Esophagus muscularis mucosa (tissue), 4 donors: ENCODE data around the gene ANKRD17. TPM values are rescaled to one million over a fixed set of nuclear protein-coding genes. Genes with fewer than 3 reads are reported as not detected.

Source experiments
- DNase-seq: peaks from one replicate; pipeline ENCODE4 v3.0.0-alpha.2; 2017; ENCODE audit errors: extremely low spot score
- H3K27ac ChIP-seq, 4 donors: fragments of 200-600 bp; sonication (generic); replicated peaks in 1 of 4; 1 replicate in 3 of 4; 2 replicates in 1 of 4; pipeline ENCODE4 v1.5.1; 2016 to 2019; ENCODE audit warnings: mild to moderate bottlenecking in 1 of 4
- H3K27me3 ChIP-seq, 4 donors: fragments of 200-600 bp; sonication (generic); one replicate each; pipeline versions ENCODE4 v1.5.1 to v1.6.0; 2016 to 2019
- H3K36me3 ChIP-seq, 4 donors: fragments of 200-600 bp; sonication (generic); one replicate each; pipeline ENCODE4 v1.5.1; 2016 to 2019
- H3K4me1 ChIP-seq, 4 donors: fragments of 200-600 bp; sonication (generic); one replicate each; pipeline ENCODE4 v1.5.1; 2016 to 2019
- H3K4me3 ChIP-seq, 4 donors: fragments of 200-600 bp; sonication (generic); 1 replicate in 2 of 4; 2 replicates in 2 of 4; pipeline ENCODE4 v1.5.1; 2016 to 2019; ENCODE audit warnings: mild to moderate bottlenecking in 4 of 4, moderate library complexity in 1 of 4
- H3K9me3 ChIP-seq, 4 donors: fragments of 200-600 bp; sonication (generic); 1 replicate in 3 of 4; 2 replicates in 1 of 4; pipeline ENCODE4 v1.5.1; 2016 to 2019
- CTCF ChIP-seq, 3 experiments: fragments of 200-600 bp in 2 of 3; fragments of 450-650 bp in 1 of 3; sonication (generic) in 2 of 3; IDR thresholded peaks; one replicate each; pipeline ENCODE4 v1.5.1; 2017 to 2019; ENCODE audit warnings: antibody characterized with exemption in 3 of 3, mild to moderate bottlenecking in 2 of 3, moderate library complexity in 1 of 3
- EP300 ChIP-seq: sonication (generic); formaldehyde crosslinking; IDR thresholded peaks from one replicate; pipeline ENCODE4 v1.6.1; 2017; ENCODE audit warnings: antibody characterized with exemption
- POLR2A ChIP-seq: fragments of 450-650 bp; IDR thresholded peaks from one replicate; pipeline ENCODE4 v1.6.1; 2017; ENCODE audit warnings: antibody characterized with exemption, moderate library complexity, mild to moderate bottlenecking, low read depth
- POLR2AphosphoS5 ChIP-seq, 2 donors: sonication (generic); formaldehyde crosslinking; IDR thresholded peaks; one replicate each; pipeline ENCODE4 v1.6.1; 2017; ENCODE audit warnings: antibody characterized with exemption in 2 of 2
- WGBS: methylation state at CpG from one replicate; pipeline ENCODE4 v1.1.5; 2018; 5-methylcytosine and 5-hydroxymethylcytosine counted together
- intact Hi-C: fragments of 100-400 bp; cut with DNase I; formaldehyde crosslinking; loops from one replicate; pipeline ENCODE4 v1.15.1; 2023
- total RNA-seq, 4 donors: library from RNA; depleted of rRNA; stranded (reverse); fragments of >200 nt; gene quantifications; one replicate each; pipeline versions ENCODE4 v1.1.0 to v1.2.1, GENCODE V29; 2016

ANKRD17 gene
- total RNA-seq, 4 donors from 2014 or later, result 47.9 to 58.1 (median 54.7) TPM

DNA sequence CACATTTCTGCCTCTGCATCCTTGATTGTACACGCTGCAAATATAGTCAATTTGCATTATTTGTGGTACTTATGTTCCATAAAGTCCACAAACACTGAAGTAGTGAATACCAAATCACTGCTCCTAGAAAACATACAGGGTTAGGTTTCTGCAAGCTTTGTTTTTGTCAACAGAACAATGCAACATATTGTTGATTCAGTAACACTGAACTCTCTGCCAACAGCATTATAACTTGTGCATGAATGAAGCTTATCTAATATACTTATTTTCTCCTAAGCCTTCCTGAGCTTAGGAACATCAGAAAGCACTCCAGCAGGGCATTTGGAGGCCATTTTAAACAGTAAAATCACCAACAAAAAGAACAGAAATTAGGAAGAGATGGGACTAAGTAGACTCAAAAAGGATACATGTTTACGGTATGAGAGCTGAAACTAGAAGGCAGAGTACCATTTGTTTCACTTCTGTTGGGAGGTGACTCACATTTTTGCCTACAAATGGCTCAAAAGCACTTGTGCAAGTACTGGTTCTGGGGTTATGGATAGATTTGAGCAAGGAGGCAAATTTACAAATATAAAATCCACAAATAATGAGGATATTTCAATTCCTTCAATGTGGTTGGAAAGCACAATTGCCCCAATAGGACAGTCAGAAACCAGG, 203.2 kb downstream of the ANKRD17 start:
- WGBS, result 91% methylated on average over 2 of the region's 2 CpGs
- intact Hi-C loops, result no loop called here
- Histone ChIP-seq H3K27me3 (no peaks in the 10 kb centered on the region), H3K4me1 (no peaks in the 10 kb centered on the region), H3K9me3 (no peaks in the 10 kb centered on the region), H3K27ac (no peak overlapping the region), H3K4me3 (no peak overlapping the region), H3K36me3 (peaks cover 36 to 70% (median 56%) of the 10 kb centered on the region in 4 donors)
- no peak for DNase-seq
- TF ChIP-seq CTCF (IDR thresholded peaks at IDR 0.05) (no peak), POLR2AphosphoS5 (IDR thresholded peaks at IDR 0.05) (no peak), EP300 (no peak), POLR2A (no peak)

DNA sequence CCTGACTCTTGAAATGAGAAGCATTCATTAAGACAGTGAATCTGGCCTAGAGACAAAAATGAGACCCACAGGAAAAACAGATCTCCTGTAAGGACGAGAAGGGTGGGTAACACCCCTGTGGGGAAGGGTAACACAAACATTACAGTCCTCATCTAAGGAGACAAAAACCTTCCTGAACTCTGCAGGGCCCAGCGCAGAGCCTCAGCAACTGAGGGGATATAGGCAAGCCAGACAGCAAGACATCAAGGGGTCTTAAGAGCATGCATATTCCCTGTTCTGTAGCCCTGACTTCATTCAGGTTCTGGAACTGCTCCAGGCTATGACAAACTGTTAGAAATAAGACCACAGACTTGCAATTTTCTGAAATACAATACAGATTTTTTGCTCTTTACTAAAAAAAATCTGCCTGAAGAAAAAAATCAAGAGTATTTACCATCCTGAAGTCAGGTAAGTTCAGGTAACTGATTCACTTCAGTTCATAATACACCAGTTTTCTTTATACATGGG, 204.6 kb downstream of the ANKRD17 start:
- Histone ChIP-seq H3K4me3 (no peak overlapping the region), H3K4me1 (no peaks in the 10 kb centered on the region), H3K27ac (no peak overlapping the region), H3K27me3 (no peaks in the 10 kb centered on the region), H3K9me3 (no peaks in the 10 kb centered on the region), H3K36me3 (peaks cover 29 to 57% (median 43%) of the 10 kb centered on the region in 4 donors)
- no peak for DNase-seq
- 83% methylated on average over 2 of the region's 2 CpGs for WGBS
- TF ChIP-seq EP300 (no peak), POLR2A (no peak), CTCF (IDR thresholded peaks at IDR 0.05) (no peak), POLR2AphosphoS5 (IDR thresholded peaks at IDR 0.05) (no peak)
- intact Hi-C loops, result no loop called here

GRCh38 chr4:73053076-73053475, 205.5 kb downstream of the ANKRD17 start:
- H3K27ac ChIP-seq, result no peak overlapping the region
- WGBS, result 73% methylated on average over 5 of the region's 5 CpGs

GRCh38 chr4:73051625-73052024, 207.0 kb downstream of the ANKRD17 start:
- intact Hi-C loops, result no loop called here
- no peak overlapping the region for H3K4me3 ChIP-seq
- TF ChIP-seq CTCF (IDR thresholded peaks at IDR 0.05) (no peak), POLR2A (no peak), EP300 (no peak), POLR2AphosphoS5 (IDR thresholded peaks at IDR 0.05) (no peak)
- H3K4me1 ChIP-seq, result no peaks in the 10 kb centered on the region
- peaks cover 5 to 33% (median 19%) of the 10 kb centered on the region in 4 donors for H3K36me3 ChIP-seq
- no peak overlapping the region for H3K27ac ChIP-seq
- H3K27me3 ChIP-seq, result no peaks in the 10 kb centered on the region
- 96% methylated on average over 1 of the region's 1 CpG for WGBS
- no peak for DNase-seq
- no peaks in the 10 kb centered on the region for H3K9me3 ChIP-seq

More at GRCh38 chr4:73053076-73053475, 205.5 kb downstream of the ANKRD17 start:
- no peak for DNase-seq
- intact Hi-C loops, result no loop called here
- Histone ChIP-seq H3K36me3 (peaks cover 19 to 47% (median 33%) of the 10 kb centered on the region in 4 donors), H3K4me3 (no peak overlapping the region), H3K4me1 (no peaks in the 10 kb centered on the region), H3K27me3 (no peaks in the 10 kb centered on the region), H3K9me3 (no peaks in the 10 kb centered on the region)
- TF ChIP-seq POLR2A, result no peak

- Histone ChIP-seq H3K9me3 (no peaks in the 10 kb centered on the region), H3K27ac (no peak overlapping the region), H3K27me3 (no peaks in the 10 kb centered on the region), H3K36me3 (no peaks in the 10 kb centered on the region), H3K4me3 (no peak overlapping the region), H3K4me1 (no peaks in the 10 kb centered on the region)
- WGBS, result 79% methylated on average over 7 of the region's 7 CpGs
- intact Hi-C loops, result no loop called here
- no peak for DNase-seq
- TF ChIP-seq CTCF (IDR thresholded peaks at IDR 0.05) (no peak), EP300 (no peak), POLR2AphosphoS5 (IDR thresholded peaks at IDR 0.05) (no peak), POLR2A (no peak)
Measured at GRCh38 chr4:73045879-73046278, 212.7 kb downstream of the ANKRD17 start.
